GM18870 (cell line): ENCODE data around the gene TM9SF4.
"Not testable (repeated sequence)": the region's sequence is repeated elsewhere in the genome, so short reads cannot be mapped to it uniquely, and the experiment has no call there.

ENCODE experiments used
- ATAC-seq: cut with Tn5 transposase; IDR thresholded peaks from one replicate; pipeline ENCODE4 v1.9.1; 2021; ENCODE audit warnings: moderate library complexity; ENCODE audit not compliant: unreplicated experiment

Gene TM9SF4

DNA sequence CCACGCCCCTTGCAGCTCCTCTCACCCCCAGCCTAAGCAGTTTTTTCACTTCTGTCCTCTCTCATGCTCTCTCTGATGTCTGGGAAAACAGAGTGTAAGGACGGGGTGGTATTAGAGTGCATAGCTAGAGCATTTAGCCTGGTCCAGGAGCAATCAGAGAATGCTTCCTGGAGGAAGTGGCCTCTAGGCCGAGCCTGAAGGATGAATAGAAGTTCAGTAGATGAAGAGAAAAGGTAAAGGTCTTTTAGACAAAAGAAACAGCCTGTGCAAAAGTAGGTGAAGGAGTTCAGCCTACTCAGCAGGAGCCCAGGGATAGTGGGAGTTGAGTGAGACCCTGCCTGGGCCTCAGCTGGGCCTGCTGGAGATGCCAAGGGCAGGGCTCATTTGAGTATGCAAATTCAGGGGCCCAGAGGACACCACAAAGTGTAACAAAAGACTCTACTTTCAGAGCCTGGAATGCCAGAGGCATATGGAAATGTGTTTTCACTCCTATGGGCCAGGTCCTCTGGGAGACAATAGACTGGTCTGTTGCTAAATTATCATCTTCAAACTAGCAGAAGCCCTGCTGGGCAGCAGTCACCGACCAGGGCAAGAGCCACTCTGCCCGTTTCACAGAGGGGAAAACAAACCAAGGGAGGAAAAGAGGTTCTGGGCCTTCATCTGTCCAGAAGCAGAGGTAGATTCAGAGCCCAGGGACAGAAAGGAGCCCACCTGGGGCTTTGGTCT is 19.7 kb upstream of the TM9SF4 start:
- ATAC-seq, result no peak

DNA sequence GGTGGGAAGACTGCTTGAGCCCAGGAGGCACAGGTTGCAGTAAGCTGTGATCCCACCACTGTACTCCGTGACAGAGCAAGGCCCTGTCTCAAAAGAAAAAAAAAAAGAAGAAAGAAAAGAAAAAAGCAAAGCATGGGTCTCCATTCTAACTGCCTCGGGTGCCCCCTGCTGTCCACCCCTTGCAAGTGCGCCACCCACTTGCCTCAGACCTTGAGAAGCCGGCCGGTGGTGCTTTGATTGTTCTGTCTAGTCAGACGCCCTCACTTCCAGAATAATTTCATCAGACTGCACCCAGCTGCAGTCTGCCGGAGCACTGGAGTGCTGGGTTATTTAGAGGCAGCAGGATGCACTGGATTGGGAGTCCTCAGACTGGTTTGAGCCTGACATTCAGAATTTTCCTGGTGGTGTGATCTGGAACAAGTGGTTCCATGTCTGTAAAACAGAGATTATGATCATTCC is 17.6 kb upstream of the TM9SF4 start:
- ATAC-seq, result no peak

DNA sequence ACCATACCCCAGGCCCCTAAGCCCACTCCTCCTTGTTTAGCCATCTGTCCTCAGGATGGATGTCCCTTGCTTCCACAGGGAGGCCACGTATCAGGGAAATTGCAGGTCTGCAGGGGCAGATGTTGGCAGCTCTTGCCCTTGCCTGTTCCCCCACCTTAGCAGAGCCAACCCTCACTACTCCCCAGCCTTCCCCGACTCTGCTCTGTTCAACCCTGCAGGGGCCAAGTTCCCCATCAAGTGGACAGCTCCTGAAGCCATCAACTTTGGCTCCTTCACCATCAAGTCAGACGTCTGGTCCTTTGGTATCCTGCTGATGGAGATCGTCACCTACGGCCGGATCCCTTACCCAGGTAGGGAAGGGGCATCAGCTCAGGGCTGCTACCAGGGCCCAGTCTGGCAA is 10.7 kb upstream of the TM9SF4 start:
- no peak for ATAC-seq

DNA sequence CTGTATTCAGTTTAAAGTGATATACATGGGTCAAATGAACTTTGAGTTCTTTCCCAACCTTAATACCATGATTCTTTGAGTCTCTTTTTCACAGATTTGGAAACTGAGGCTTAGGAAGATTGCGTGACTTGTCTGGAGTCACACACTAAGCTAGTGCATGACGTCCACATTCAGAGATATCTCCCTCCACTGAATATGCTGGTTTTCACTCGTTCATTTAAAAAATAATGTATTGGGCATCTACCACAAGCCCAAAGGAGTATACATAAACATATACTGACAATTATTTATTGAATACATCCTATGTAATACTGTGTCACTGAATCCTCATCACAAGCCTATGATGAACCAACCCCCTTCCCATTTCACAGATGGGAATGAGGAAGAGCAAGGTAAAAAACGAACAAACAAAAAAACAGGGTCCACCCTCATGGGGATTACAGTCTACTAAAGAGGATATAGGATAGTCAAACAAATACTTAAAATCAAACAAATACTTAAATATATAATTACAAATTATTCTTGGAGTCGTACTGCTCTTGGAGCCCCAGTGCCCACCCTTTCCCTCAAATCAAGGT is 611 bp upstream of the TM9SF4 start:
- no peak for ATAC-seq

DNA sequence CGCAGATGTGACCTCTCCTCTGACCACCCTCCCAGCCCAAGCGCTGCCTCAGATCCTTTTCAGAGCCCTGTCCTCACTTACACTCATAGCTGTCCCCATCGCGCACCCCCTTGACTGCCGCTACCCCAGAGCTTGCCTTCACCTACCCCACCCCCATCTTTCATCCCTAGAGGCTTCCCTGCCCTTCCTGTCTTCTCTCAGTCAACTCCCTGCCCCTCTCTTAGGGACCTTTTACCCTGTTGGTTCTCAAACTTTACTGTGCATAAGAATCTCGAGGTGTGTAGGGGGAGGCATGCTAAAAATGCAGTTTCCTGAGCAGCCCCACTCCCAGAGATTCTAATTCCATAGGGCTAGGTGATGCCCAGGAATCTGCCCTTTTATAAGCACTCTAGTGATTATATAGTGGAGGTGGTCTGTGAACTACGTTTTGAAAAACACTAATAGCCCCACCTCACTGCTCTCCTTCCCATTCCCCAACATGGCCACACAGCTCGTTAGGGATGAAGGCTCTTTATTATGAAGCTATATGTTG is 725 bp downstream of the TM9SF4 start:
- no peak for ATAC-seq

DNA sequence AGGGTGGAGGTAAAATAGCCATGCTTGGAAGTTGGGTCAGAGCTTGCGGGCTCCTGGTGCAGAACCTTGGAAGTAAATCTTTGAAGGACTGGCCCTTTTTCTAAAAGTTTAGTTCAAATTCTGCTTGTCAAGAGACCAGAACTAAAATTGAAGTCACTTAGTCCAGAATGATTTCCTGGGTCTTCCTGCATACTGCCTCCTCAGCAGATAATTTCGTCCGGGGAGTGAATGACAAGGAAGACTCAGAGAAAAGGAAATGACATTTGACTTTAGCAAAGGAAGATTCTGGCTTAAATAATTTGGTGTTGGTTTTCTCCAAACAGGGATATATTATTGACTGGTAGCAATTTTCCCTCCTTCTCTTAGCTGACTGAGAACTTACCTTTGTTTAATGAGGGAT is 1.2 kb downstream of the TM9SF4 start:
- no peak for ATAC-seq

DNA sequence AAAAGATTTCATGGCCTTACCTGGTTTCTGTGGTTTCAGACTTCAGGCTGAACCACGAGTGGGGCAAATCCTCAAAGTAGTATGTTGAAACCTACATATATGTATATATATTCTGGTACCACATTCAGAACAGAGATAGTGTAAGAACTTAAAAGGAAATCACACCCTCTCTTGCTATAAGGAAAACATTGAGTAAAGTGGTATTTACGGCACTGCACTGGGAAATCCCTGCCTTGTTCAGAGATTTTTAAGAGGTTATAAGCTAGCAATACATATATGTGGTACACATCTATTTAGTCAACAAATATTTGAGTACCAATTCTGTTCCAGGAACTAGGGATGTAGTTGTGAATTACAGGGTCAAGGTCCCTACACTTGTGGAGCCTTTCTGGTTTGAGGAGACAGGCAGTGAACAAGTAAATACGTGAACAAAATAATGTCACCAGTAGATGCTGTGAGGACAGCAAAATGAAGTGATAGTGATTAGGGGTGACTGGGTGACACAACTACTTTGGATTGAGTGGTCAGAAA is 1.7 kb downstream of the TM9SF4 start:
- no peak for ATAC-seq

DNA sequence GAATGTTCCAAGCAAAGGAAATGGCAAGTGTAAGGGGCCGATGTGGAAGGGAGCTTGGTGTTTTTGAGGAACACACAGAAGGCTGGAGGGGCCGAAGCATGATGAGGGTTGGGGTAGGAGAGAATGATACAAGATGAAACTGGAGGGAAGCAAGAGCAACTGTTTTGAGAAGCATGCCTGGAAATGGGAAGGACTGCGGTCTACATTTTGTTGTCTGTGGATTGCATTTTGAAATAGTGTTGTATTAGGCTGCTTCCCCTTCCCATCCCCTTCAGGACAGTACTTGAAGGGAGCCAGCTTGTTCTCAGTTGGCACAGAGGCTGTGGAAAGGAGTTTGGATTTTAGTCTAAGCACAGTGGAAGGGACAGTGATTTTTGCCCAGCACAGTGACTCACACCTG is 2.2 kb downstream of the TM9SF4 start:
- no peak for ATAC-seq

DNA sequence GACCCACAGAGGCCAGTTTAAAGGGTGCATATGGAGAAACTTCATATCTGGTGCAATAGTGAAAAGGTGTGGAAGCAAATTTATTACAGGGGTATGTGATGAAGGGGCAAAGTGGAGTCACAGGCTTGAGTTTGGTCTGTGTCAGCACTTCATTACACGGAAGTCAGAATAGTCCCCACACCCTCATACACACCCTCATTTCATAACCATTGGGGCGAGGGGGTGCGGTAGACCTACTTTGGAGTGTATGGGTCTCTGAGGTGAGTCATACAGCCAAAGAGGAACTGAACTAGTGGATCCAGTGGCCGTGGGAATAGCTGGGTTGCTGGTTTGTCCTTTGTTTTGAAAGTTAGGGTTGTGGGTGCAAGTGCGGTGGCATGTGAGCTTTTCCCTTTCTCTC is 3.3 kb downstream of the TM9SF4 start:
- no peak for ATAC-seq

DNA sequence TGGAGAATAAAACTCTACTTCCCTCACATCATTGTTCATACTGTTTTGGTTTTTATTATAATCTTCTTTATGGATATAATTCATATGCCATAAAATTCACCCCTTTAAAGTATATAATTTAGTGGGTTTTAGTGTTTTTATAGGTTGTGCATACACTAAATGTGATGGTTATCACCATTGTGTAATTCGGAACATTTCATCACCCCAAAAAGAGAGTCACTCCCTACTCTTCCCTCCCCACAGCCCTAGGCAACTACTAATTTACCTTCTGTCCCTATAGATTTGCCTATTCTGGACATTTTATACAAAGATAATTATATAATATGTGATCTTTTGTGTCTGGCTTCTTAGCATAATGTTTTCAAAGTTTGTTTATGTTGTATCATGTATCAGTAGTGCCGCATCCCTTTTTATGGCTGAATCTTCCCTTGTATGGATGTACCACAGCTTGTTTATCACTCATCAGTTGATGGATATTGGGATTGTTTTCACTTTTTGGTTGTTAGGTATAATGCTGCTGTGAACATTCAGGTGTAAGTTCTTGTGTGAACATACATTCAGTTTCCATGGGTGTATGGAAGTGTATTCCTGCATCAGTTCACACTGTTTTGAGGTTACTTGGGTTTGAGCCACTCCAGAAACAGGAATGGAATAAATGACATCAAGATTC is 4.2 kb downstream of the TM9SF4 start:
- no peak for ATAC-seq

DNA sequence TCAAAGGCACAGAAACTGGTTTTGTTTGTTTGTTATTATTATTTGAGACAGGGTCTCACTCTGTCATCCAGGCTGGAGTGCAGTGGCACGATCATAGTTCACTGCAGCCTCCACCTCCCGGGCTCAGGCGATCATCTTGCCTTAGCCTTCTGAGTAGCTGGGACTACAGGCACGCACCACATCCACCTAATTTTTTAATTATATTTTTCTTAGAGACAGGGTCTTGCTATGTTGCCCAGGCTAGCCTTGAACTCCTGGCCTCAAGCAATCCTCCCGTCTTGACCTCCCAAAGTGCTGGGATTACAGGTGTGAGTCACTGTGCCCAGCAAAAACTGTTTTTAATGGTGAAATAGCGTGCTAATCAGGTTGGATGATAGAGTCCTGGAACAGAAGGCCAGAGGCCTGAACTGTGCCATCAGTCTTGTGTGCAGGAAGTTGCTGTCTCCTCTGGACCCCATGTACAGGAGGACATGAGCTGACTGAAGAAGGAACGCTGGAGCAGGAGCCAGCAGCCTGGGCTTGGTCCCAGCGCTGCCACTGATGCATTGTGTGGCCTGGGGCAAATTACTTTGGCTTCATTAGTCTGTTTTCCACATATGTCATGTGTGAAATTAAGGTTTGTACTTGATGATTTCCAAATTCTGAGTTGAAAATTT is 4.9 kb downstream of the TM9SF4 start:
- ATAC-seq, result no peak

DNA sequence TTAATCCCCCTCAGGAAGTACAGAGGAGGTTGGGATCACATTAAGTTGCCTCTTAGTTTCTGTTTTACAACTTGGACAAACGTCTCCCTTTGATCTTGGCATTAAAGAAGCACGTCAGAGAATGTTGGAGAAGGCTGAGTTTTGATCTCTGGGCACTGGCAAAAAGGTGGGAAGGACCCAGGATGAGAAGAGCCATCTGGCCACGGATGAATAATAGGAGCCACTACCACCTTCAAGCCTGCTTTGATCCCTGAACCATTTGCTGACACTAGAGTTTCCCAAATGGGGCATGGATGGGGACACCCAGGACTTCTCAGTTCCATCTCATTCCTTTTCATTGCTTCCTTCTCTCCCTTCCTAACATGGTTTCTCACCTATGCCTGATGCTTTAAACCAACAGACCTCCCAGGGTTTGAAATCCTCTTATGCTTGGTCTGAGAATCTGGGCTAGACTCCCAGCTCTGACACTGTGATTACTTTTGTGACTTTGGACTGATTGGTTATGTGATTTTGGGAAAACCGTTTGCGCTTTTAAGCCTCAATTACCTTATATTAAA is 5.8 kb downstream of the TM9SF4 start:
- no peak for ATAC-seq

DNA sequence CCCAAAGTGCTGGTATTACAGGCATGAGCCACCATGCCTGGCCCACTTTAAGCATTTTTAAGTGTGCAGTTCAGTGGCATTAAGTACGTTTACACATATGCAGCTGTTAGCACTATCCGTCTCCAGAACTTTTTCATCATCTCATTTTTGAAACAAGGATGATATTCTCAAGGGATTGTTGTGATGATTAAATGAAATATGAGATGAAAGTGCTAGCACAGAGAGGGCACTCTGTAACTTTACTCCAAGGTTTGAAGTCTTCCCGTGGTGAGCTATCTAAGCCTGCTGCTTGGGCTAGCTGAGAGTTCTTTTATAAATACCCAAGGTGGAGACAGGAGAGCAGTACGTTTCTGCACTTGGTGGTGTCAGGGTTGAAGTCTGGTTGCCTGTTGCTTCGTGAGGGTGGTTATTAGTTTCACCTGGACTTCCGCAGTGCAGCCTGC is 6.6 kb downstream of the TM9SF4 start:
- ATAC-seq, result no peak

DNA sequence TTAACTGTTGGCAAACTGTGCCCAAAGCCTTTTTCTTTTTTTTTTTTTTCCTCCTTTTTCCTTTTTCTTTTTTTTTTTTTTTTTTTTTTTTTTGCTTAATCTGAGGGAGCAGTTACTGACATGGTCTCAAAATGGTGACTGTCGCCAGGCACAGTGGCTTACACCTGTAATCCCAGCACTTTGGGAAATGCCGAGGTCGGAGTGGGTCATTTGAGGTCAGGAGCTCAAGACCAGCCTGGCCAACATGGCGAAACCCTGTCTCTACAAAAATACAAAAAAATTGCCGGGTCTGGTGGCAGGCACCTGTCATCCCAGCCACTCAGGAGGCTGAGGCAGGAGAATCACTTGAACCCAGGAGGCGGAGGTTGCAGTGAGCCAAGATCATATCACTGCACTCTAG is 7.3 kb downstream of the TM9SF4 start:
- not testable (repeated sequence) for ATAC-seq

DNA sequence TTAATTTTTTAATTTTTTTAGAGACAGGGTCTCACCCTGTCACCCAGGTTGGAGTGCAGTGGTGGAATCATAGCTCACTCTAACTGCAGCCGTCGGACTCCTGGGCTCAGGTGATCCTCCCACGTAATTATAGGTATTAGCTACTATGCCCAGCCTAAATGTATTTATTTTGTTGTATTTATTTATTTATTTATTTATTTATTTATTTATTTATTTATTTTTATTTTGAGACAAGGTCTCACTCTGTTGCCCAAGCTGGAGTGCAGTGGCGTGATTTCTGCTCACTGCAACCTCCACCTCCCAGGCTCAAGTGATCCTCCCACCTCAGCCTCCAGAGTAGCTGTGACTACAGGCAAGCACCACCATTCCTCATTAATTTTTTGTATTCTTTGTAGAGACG is 8.9 kb downstream of the TM9SF4 start:
- ATAC-seq, result not testable (repeated sequence)

DNA sequence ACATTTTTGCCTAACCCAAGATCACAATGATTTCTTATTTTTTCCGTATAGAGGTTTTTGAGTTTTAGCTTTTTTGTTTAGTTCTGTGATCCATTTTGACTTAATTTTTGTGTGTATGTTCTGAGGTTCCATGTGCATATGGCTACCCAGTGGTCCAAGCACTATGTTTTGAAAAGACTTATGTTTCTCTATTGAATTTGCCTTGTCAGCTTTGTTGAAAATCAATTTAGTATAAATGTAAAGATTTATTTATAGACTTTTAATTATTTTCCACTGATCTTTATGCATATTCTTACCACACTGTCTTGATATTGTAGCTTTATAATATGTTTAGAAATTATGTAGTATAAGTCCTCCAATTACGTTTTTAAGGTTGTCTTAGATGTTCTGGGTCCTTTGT is 10.2 kb downstream of the TM9SF4 start:
- ATAC-seq, result no peak

DNA sequence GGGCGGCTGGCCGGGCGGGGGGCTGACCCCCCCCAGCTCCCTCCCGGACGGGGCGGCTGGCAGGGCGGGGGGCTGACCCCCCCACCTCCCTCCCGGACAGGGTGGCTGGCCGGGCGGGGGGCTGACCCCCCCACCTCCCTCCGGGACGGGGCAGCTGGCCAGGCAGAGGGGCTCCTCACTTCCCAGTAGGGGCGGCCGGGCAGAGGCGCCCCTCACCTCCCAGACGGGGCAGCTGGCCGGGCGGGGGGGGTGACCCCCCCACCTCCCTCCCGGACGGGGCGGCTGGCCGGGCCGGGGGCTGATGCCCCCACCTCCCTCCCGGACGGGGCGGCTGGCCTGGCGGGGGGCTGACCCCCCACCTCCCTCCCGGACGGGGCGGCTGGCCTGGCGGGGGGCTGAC is 12.4 kb downstream of the TM9SF4 start:
- not testable (repeated sequence) for ATAC-seq

DNA sequence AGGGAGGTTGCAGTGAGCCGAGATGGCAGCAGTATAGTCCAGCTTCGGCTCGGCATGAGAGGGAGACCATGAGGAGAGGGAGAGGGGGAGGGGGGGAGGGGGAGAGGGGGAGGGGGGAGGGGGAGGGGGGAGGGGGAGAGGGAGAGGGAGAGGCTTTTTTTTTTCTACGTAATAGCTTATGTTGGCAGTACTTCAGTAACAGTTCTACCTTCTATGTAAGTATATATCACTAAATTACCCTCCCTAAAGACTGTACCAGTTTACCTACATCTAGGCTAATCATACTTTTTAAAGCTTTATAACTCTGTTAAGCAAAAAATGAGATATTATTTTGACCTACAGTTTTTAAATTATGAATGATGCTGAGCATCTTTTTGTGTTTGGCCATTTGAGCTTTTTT is 13.6 kb downstream of the TM9SF4 start:
- no peak for ATAC-seq

DNA sequence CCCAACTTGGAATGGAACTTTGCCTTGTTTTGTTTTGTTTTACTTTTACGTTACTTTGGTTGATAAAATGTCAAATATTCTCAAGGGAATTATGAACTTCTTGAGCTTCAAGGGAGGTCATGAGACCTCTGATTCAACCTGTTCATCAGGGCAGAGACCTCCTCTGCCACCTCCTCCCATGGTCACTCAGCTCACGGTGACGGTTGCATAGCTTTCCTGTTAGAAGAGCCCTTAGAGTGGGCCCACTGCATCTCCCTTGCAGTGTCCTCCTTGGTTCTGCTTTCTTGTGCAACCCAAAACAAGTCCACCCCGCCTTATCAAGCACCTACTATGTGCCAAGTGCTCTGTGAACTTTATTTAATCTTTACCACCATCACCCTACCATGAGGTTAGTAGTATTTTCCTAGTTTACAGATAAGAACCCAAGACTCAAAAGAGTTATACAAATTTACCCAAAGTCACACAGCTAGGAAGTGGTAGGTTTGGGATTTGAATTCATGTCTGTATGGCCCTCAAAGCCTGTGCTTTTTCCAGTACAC is 15.5 kb downstream of the TM9SF4 start:
- ATAC-seq, result no peak

DNA sequence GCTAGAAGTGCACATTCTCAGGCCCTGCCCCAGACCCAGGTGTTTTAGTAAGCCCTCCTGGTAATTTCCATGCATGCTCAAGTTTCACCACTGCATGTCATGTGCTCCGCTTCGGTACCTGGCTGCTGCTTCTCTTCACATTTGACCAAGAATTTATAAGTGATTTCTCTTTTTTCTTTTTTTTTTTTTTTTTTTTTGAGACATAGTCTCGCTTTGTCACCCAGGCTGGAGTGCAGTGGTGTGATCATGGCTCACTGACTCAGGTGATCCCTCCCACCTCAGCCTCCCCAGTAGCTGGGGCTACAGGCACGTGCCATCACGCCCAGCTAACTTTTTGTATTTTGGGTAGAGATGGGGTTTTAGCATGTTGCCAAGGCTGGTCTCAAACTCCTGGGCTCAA is 16.0 kb downstream of the TM9SF4 start:
- ATAC-seq, result no peak

DNA sequence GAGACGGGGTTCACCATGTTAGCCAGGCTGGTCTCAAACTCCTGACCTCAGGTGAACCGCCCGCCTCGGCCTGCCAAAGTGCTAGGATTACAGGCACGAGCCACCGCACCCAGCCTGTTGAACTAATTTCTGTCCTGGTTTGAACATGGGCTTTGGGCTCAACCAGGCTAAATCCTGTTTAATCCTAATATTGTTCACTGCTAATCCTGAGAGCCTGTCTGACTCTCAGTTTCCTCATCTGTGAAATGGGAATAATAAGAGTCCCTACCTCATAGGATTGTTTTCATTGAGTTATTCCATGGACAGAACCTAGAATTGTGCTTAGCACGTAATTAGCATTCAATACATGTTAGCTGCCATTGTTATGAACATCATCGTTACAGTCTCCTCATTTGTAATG is 17.4 kb downstream of the TM9SF4 start:
- no peak for ATAC-seq
